ENCODE results near the gene EYA3. TPM values are rescaled to one million over a fixed set of nuclear protein-coding genes. Genes with fewer than 3 reads are reported as not detected.

Gene EYA3
- total and polyA plus RNA-seq, 10 of the 15 experiments (the other 5 are each of a cell fraction or from before 2014, with no cell fraction given), result 13.0 to 46.6 (median 23.4) TPM

DNA sequence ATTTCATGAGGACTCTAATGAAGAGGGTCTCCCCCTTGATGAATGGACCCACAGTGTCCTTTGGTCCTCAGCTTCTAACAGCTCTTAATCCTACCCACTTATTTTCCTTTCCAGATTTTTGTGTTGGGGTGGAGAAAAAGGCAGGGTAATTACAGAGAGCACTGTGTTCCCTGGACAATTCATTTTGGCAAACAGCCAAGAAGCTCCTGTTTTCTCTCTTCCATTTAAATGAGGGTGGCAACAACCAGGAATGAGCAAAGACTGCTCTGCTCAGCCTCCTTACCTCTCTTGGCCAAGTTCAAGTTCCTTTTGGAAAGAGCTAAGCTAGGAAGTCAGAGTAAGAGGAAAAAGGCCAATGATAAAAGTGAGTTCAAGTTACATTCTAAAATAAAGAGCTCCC is 116.7 kb downstream of the EYA3 start:
- Histone ChIP-seq H3K79me2 (ENCODE audit: control insufficient read depth, insufficient read depth, low read length) (no peaks in the 10 kb centered on the region), H3K4me2 (ENCODE audit: control insufficient read depth, insufficient read depth) (no peak overlapping the region), H3K9me3 (replicated peaks; ENCODE audit: control insufficient read depth, insufficient read depth, low read length) (no peaks in the 10 kb centered on the region), H2AFZ (ENCODE audit: control insufficient read depth, low read depth, low read length) (no peak overlapping the region), H4K20me1 (ENCODE audit: control insufficient read depth, insufficient read depth) (no peaks in the 10 kb centered on the region), H3K36me3 (ENCODE audit: control insufficient read depth in 2 of 2, insufficient read depth in 2 of 2, low read length in 1 of 2) (peaks cover 6 to 9% of the 10 kb centered on the region in 2 experiments; a peak in 3 of 4 replicates), H3K9ac (ENCODE audit: control insufficient read depth, insufficient read depth, low read length) (no peak overlapping the region), H3K27me3 (replicated peaks in 1 of 2; ENCODE audit: control insufficient read depth in 2 of 2, insufficient read depth in 2 of 2, low read length in 1 of 2) (no peaks in the 10 kb centered on the region), H3K4me3 (no peak overlapping the region), H3K27ac (ENCODE audit: control insufficient read depth, insufficient read depth) (no peak overlapping the region), H3K4me1 (ENCODE audit: control insufficient read depth, insufficient read depth, low read length) (no peaks in the 10 kb centered on the region)
- SMC1A ChIA-PET (ENCODE audit: uncharacterized antibody, unreplicated experiment), result interaction anchor here (0.6 to 1.8 kb wide), 6 partner anchors 20 to 114 kb away, joined by 3 to 6 read pairs (median 4); no protein-coding TSS in a partner anchor
- DNase-seq (ENCODE audit: low read depth, low spot score), result no peak
- in situ Hi-C loops (cut with MboI) (no loop called here), intact Hi-C loops (cut with micrococcal nuclease; ENCODE audit: unreplicated experiment) (no loop called here)
- CTCF ChIA-PET, result interaction anchor here (0.6 to 2.0 kb wide), 7 partner anchors 9 to 357 kb away, joined by 3 to 6 read pairs (median 3); no protein-coding TSS in a partner anchor
- TF ChIP-seq NFYA (IDR thresholded peaks at IDR 0.05; ENCODE audit: borderline replicate concordance, low read depth, low read length) (no peak), MTA3 (IDR thresholded peaks at IDR 0.05; ENCODE audit: borderline replicate concordance, low read length) (no peak), EED (IDR thresholded peaks at IDR 0.05; ENCODE audit: low read depth) (no peak), EP300 (IDR thresholded peaks at IDR 0.05; ENCODE audit: borderline replicate concordance in 1 of 2, control insufficient read depth in 1 of 2, low read depth in 2 of 2, low read length in 2 of 2) (no peak), YY1 (IDR thresholded peaks at IDR 0.05; ENCODE audit: low read depth, low read length) (no peak), ZBED1 (IDR thresholded peaks at IDR 0.05; ENCODE audit: borderline replicate concordance) (no peak), PAX5 (IDR thresholded peaks at IDR 0.05; ENCODE audit: borderline replicate concordance, low read depth, low read length) (no peak), STAT1 (conservative IDR thresholded peaks at IDR 0.05) (no peak), BCL11A (IDR thresholded peaks at IDR 0.05; ENCODE audit: low read depth, low read length) (no peak), TCF7 (IDR thresholded peaks at IDR 0.05; ENCODE audit: borderline replicate concordance) (no peak), STAT3 (IDR thresholded peaks at IDR 0.05; ENCODE audit: low read depth, low read length) (no peak), IRF4 (IDR thresholded peaks at IDR 0.05; ENCODE audit: low read depth, low read length) (no peak)
- TF ChIP-seq, protein P1, sequence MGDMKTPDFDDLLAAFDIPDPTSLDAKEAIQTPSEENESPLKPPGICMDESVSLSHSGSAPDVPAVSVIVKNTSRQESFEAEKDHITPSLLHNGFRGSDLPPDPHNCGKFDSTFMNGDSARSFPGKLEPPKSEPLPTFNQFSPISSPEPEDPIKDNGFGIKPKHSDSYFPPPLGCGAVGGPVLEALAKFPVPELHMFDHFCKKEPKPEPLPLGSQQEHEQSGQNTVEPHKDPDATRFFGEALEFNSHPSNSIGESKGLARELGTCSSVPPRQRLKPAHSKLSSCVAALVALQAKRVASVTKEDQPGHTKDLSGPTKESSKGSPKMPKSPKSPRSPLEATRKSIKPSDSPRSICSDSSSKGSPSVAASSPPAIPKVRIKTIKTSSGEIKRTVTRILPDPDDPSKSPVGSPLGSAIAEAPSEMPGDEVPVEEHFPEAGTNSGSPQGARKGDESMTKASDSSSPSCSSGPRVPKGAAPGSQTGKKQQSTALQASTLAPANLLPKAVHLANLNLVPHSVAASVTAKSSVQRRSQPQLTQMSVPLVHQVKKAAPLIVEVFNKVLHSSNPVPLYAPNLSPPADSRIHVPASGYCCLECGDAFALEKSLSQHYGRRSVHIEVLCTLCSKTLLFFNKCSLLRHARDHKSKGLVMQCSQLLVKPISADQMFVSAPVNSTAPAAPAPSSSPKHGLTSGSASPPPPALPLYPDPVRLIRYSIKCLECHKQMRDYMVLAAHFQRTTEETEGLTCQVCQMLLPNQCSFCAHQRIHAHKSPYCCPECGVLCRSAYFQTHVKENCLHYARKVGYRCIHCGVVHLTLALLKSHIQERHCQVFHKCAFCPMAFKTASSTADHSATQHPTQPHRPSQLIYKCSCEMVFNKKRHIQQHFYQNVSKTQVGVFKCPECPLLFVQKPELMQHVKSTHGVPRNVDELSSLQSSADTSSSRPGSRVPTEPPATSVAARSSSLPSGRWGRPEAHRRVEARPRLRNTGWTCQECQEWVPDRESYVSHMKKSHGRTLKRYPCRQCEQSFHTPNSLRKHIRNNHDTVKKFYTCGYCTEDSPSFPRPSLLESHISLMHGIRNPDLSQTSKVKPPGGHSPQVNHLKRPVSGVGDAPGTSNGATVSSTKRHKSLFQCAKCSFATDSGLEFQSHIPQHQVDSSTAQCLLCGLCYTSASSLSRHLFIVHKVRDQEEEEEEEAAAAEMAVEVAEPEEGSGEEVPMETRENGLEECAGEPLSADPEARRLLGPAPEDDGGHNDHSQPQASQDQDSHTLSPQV (IDR thresholded peaks at IDR 0.05), result no peak
- TF ChIP-seq, protein P2, sequence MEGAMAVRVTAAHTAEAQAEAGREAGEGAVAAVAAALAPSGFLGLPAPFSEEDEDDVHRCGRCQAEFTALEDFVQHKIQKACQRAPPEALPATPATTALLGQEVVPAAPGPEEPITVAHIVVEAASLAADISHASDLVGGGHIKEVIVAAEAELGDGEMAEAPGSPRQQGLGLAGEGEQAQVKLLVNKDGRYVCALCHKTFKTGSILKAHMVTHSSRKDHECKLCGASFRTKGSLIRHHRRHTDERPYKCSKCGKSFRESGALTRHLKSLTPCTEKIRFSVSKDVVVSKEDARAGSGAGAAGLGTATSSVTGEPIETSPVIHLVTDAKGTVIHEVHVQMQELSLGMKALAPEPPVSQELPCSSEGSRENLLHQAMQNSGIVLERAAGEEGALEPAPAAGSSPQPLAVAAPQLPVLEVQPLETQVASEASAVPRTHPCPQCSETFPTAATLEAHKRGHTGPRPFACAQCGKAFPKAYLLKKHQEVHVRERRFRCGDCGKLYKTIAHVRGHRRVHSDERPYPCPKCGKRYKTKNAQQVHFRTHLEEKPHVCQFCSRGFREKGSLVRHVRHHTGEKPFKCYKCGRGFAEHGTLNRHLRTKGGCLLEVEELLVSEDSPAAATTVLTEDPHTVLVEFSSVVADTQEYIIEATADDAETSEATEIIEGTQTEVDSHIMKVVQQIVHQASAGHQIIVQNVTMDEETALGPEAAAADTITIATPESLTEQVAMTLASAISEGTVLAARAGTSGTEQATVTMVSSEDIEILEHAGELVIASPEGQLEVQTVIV (IDR thresholded peaks at IDR 0.05; ENCODE audit: borderline replicate concordance, partially characterized antibody), result no peak
- TF ChIP-seq, protein P3, sequence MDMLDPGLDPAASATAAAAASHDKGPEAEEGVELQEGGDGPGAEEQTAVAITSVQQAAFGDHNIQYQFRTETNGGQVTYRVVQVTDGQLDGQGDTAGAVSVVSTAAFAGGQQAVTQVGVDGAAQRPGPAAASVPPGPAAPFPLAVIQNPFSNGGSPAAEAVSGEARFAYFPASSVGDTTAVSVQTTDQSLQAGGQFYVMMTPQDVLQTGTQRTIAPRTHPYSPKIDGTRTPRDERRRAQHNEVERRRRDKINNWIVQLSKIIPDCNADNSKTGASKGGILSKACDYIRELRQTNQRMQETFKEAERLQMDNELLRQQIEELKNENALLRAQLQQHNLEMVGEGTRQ (IDR thresholded peaks at IDR 0.05; ENCODE audit: borderline replicate concordance, low read depth, low read length), result no peak
- BruUV-seq (replicated peaks), result no TSS peak
- POLR2A ChIA-PET, result interaction anchor here (0.8 to 1.0 kb wide), 2 partner anchors 365 to 373 kb away, joined by 4 read pairs; no protein-coding TSS in a partner anchor
- no peak for FAIRE-seq
- RAD21 ChIA-PET (ENCODE audit: unreplicated experiment), result interaction anchor here (0.8 to 1.5 kb wide), 2 partner anchors 23 to 138 kb away, joined by 3 read pairs; no protein-coding TSS in a partner anchor
- ATAC-seq, result no peak
